Kidney (tissue), 22 donors: Measurements from ENCODE around the gene RBCK1. TPM values are rescaled to one million over a fixed set of nuclear protein-coding genes. Genes with fewer than 3 reads are reported as not detected.

Experiments
- DNase-seq, 5 donors: peaks; one replicate each; pipeline ENCODE4 v3.0.0-alpha.2; 2013 to 2020
- FAIRE-seq: peaks from 2 replicates; lab custom pipeline; 2012; peaks lifted over from hg19 to GRCh38; lab: Jason Lieb, UNC
- H3K27ac ChIP-seq, 2 donors: one replicate each; pipeline ENCODE4 v1.7.0; 2013; ENCODE audit warnings: low read depth in 2 of 2, low read length in 2 of 2, inconsistent platforms in 1 of 2
- H3K27me3 ChIP-seq: one replicate; pipeline ENCODE4 v1.7.1; 2013; ENCODE audit warnings: low read length, inconsistent platforms; ENCODE audit not compliant: control insufficient read depth, insufficient read depth
- H3K36me3 ChIP-seq, 3 donors: one replicate each; pipeline versions ENCODE4 v1.7.0 to v1.7.1; 2013; ENCODE audit warnings: low read length in 3 of 3, control low read depth in 1 of 3, inconsistent platforms in 1 of 3; ENCODE audit not compliant: insufficient read depth in 3 of 3, control insufficient read depth in 2 of 3
- H3K4me1 ChIP-seq, 3 donors: one replicate each; pipeline versions ENCODE4 v1.7.0 to v1.7.1; 2013; ENCODE audit warnings: low read length in 3 of 3, inconsistent platforms in 1 of 3, low read depth in 1 of 3; ENCODE audit not compliant: control insufficient read depth in 2 of 3, insufficient read depth in 2 of 3
- H3K4me3 ChIP-seq, 3 donors: one replicate each; pipeline versions ENCODE4 v1.7.0 to v1.8.1; 2013; ENCODE audit warnings: low read length in 3 of 3, control low read depth in 1 of 3, inconsistent platforms in 1 of 3
- H3K9ac ChIP-seq, 3 donors: one replicate each; pipeline versions ENCODE4 v1.7.0 to v1.7.1; 2013; ENCODE audit warnings: low read length in 3 of 3, control low read depth in 1 of 3, inconsistent platforms in 1 of 3
- H3K9me3 ChIP-seq, 3 donors: one replicate each; pipeline versions ENCODE4 v1.7.0 to v1.7.1; 2013; ENCODE audit warnings: low read length in 3 of 3, control low read depth in 1 of 3, inconsistent platforms in 1 of 3; ENCODE audit not compliant: control insufficient read depth in 2 of 3, insufficient read depth in 1 of 3
- intact Hi-C: fragments of 100-400 bp; cut with DNase I; formaldehyde crosslinking; loops from one replicate; pipeline ENCODE4 v1.11.1; 2022
- long read RNA-seq, 10 donors: library from polyadenylated mRNA in 1 of 10; unstranded in 1 of 10; transcript quantifications; one replicate each; pipeline ENCODE4 v2.0.0 and lab custom pipeline, GENCODE V29; 2021 to 2026
- polyA plus RNA-seq: library from polyadenylated mRNA; stranded (reverse); fragments of 350-450 nt; fragmentation: Illumina TruSeq; extraction: RNeasy Lipid Tissue Mini Kit (QIAGEN cat#74804); gene quantifications from one replicate; pipeline ENCODE4 v1.2.3, GENCODE V29; 2014; ENCODE audit warnings: low read depth, low replicate concordance; ENCODE audit not compliant: insufficient read depth
- total RNA-seq: library from RNA; stranded (reverse); fragmentation: NEBNext Ultra II Directional; extraction: Animal tissue kit (Norgen Biotek cat#: 25700); gene quantifications from one replicate; pipeline ENCODE4 v1.2.1, GENCODE V29; 2021
- TF ChIP-seq, protein P1 (sequence below): IDR thresholded peaks from 3 replicates; pipeline ENCODE4 v1.5.1; 2012; ENCODE audit warnings: mild to moderate bottlenecking, moderate library complexity, borderline replicate concordance; ENCODE audit not compliant: insufficient read depth; ENCODE audit errors: extremely low read depth
- donor health status: control.
- donor health status: control.
- donor health status: control.
- donor health status: control.
- donor health status: control.
- donor health status: DM: yes; HTN: yes; CAD: no.
- donor health status: Normal renal cell carcinoma (clear cell type).

The RBCK1 gene
- total RNA-seq (93.6 TPM), polyA plus RNA-seq (73.0 TPM)
- long read RNA-seq, donor 1, transcript RBCK1-202 (12 exons, 2,774 nt) = major isoform, 11 of 19 reads
- long read RNA-seq, donor 1, transcript RBCK1-213 (3 exons, 1,200 nt) = minor isoform, 8 of 19 reads
- long read RNA-seq, donor 1, partial matches to known transcripts = 0 of 19 reads
- long read RNA-seq, donor 1, other reads (novel, unspliced or antisense) = 0 of 19 reads
- long read RNA-seq, donor 2, transcript RBCK1-202 (12 exons, 2,774 nt) = minor isoform, 6 of 27 reads
- long read RNA-seq, donor 2, transcript RBCK1-213 (3 exons, 1,200 nt) = major isoform, 16 of 27 reads
- long read RNA-seq, donor 2, partial matches to known transcripts = 0 of 27 reads
- long read RNA-seq, donor 2, other reads (novel, unspliced or antisense) = 0 of 27 reads
- long read RNA-seq, donor 3, transcript RBCK1-213 (3 exons, 1,200 nt) = major isoform, 15 of 42 reads
- long read RNA-seq, donor 3, transcript RBCK1-202 (12 exons, 2,774 nt) = minor isoform, 7 of 42 reads
- long read RNA-seq, donor 3, partial matches to known transcripts = 19 of 42 reads
- long read RNA-seq, donor 3, other reads (novel, unspliced or antisense) = 0 of 42 reads
- long read RNA-seq, donor 4, transcript RBCK1-213 (3 exons, 1,200 nt) = major isoform, 5 of 10 reads
- long read RNA-seq, donor 4, partial matches to known transcripts = 0 of 10 reads
- long read RNA-seq, donor 4, other reads (novel, unspliced or antisense) = 0 of 10 reads
- long read RNA-seq, donor 5 = 0 reads
- long read RNA-seq, donor 6, transcript RBCK1-213 (3 exons, 1,200 nt) = major isoform, 6 of 7 reads
- long read RNA-seq, donor 6, partial matches to known transcripts = 0 of 7 reads
- long read RNA-seq, donor 6, other reads (novel, unspliced or antisense) = 0 of 7 reads
- long read RNA-seq, donor 7, transcript RBCK1-202 (12 exons, 2,774 nt) = major isoform, 33 of 104 reads
- long read RNA-seq, donor 7, transcript RBCK1-213 (3 exons, 1,200 nt) = minor isoform, 10 of 104 reads
- long read RNA-seq, donor 7, partial matches to known transcripts = 28 of 104 reads
- long read RNA-seq, donor 7, other reads (novel, unspliced or antisense) = 28 of 104 reads
- long read RNA-seq, donor 8, transcript RBCK1-213 (3 exons, 1,200 nt) = major isoform, 12 of 16 reads
- long read RNA-seq, donor 8, partial matches to known transcripts = 0 of 16 reads
- long read RNA-seq, donor 8, other reads (novel, unspliced or antisense) = 0 of 16 reads
- long read RNA-seq, donor 9, transcript RBCK1-213 (3 exons, 1,200 nt) = major isoform, 6 of 13 reads
- long read RNA-seq, donor 9, transcript RBCK1-202 (12 exons, 2,774 nt) = major isoform, 6 of 13 reads
- long read RNA-seq, donor 9, partial matches to known transcripts = 0 of 13 reads
- long read RNA-seq, donor 9, other reads (novel, unspliced or antisense) = 0 of 13 reads
- long read RNA-seq, donor 10, transcript RBCK1-213 (3 exons, 1,200 nt) = major isoform, 10 of 28 reads
- long read RNA-seq, donor 10, partial matches to known transcripts = 14 of 28 reads
- long read RNA-seq, donor 10, other reads (novel, unspliced or antisense) = 0 of 28 reads

GRCh38 chr20:407953-408842 lies at the start of gene RBCK1:
Gene RBCK1 (plus strand): TSS chr20:408299. CDS start chr20:408758, 459 bp downstream.
- Histone ChIP-seq H3K9ac (peak within 1 kb of the TSS; percentile 76 to 84 (median 83)), H3K4me3 (peak within 1 kb of the TSS; percentile 72 to 94 (median 90)), H3K27ac (peak within 1 kb of the TSS; percentile 90 to 93), H3K27me3 (no peaks in the 10 kb centered on the region), H3K4me1 (peaks cover 0 to 17% (median 0%) of the 10 kb centered on the region in 3 donors), H3K9me3 (no peaks in the 10 kb centered on the region), H3K36me3 (peaks cover 0 to 6% (median 3%) of the 10 kb centered on the region in 3 donors)
- intact Hi-C loops = no loop called here
- DNase-seq (peak; percentile 89 to 96 (median 93)), FAIRE-seq (no peak)
- TF ChIP-seq, protein P1, sequence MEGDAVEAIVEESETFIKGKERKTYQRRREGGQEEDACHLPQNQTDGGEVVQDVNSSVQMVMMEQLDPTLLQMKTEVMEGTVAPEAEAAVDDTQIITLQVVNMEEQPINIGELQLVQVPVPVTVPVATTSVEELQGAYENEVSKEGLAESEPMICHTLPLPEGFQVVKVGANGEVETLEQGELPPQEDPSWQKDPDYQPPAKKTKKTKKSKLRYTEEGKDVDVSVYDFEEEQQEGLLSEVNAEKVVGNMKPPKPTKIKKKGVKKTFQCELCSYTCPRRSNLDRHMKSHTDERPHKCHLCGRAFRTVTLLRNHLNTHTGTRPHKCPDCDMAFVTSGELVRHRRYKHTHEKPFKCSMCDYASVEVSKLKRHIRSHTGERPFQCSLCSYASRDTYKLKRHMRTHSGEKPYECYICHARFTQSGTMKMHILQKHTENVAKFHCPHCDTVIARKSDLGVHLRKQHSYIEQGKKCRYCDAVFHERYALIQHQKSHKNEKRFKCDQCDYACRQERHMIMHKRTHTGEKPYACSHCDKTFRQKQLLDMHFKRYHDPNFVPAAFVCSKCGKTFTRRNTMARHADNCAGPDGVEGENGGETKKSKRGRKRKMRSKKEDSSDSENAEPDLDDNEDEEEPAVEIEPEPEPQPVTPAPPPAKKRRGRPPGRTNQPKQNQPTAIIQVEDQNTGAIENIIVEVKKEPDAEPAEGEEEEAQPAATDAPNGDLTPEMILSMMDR = no peak

DNA sequence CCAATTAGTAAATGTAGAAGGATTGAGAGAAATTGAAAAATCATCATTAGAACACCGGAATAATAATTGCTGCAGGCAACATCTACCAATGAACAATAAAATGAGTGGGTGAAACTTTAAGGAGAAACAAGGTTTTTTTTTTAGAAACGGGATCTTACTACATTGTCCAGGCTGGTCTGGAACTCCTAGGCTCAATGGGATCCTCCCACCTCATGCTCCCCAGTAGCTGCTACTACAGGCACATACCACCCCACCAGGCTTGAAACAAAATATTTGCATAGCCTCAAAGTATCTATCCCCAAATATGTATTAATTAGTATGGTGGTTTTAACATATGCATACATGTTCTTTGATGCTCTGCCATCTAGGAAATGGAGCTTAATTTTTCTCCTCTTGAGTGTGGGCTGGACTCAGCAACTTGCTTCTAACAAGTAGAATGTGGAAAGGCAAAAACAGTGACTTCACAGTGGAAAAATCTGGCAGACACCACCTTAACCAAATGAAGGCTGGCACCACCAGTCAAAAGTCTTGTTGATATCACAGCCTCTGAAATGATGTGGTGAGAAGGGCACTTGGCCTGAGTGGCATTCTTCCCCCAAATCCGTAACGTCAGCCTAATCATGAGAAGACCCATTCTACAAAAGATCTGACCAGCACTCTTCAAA lies 49.1 kb upstream of the RBCK1 start:
- TF ChIP-seq, protein P1 = no peak
- no peaks in the 10 kb centered on the region for H3K27me3 ChIP-seq
- peaks cover 0 to 5% (median 0%) of the 10 kb centered on the region in 3 donors for H3K4me1 ChIP-seq
- H3K36me3 ChIP-seq = no peaks in the 10 kb centered on the region
- no peak overlapping the region for H3K9ac ChIP-seq
- DNase-seq = no peak
- no peak overlapping the region for H3K4me3 ChIP-seq
- no peak overlapping the region for H3K27ac ChIP-seq
- no peaks in the 10 kb centered on the region for H3K9me3 ChIP-seq
- FAIRE-seq = no peak
- intact Hi-C loops = loop anchor here (5.0 kb wide), 1 partner anchor 118 kb away; no protein-coding TSS in a partner anchor
